GM19043 (cell line): ENCODE measurements around the gene RNF152.

Experiments
- ATAC-seq: cut with Tn5 transposase; IDR thresholded peaks from one replicate; pipeline ENCODE4 v1.9.1; 2021; ENCODE audit warnings: low read depth; ENCODE audit not compliant: unreplicated experiment

Gene RNF152

GRCh38 chr18:61766266-61766884, 126.4 kb downstream of the RNF152 start:
- no peak for ATAC-seq

- no peak for ATAC-seq
Measured at GRCh38 chr18:61765097-61765496, 127.7 kb downstream of the RNF152 start.

GRCh38 chr18:61764381-61764780, 128.4 kb downstream of the RNF152 start:
- ATAC-seq = no peak

- ATAC-seq = no peak
Measured at GRCh38 chr18:61761875-61762274, 130.9 kb downstream of the RNF152 start.
